SK-N-SH (cell line): ENCODE results near the gene FKBP5. TPM values are rescaled to one million over a fixed set of nuclear protein-coding genes. Genes with fewer than 3 reads are reported as not detected.

ENCODE experiments used
- CTCF ChIA-PET: fragments of 300-600, 350-600 bp; formaldehyde crosslinking; extraction: SDS; loops from one replicate; lab custom pipeline; 2021; lab: Yijun Ruan, JAX
- POLR2A ChIA-PET: fragments of 350-600 bp; sonication (Branson Sonifier 250); formaldehyde crosslinking; extraction: SDS; loops from one replicate; lab custom pipeline; 2020; ENCODE audit warnings: antibody characterized with exemption, inconsistent platforms; lab: Yijun Ruan, JAX
- DNase-seq: peaks from one replicate; pipeline ENCODE4 v3.0.0; 2012
- H2AFZ ChIP-seq: fragments of 200-600 bp; sonication (generic); 2 replicates; pipeline ENCODE4 v1.8.1; 2016; ENCODE audit warnings: antibody characterized with exemption, mild to moderate bottlenecking, low read depth
- H3F3A ChIP-seq: fragments of 200-600 bp; sonication (generic); replicated peaks from 2 replicates; pipeline ENCODE3; 2016; ENCODE audit warnings: antibody characterized with exemption, mild to moderate bottlenecking; ENCODE audit not compliant: insufficient read depth
- H3K27ac ChIP-seq, 2 experiments: fragments of 200-500 bp in 1 of 2; fragments of 200-600 bp in 1 of 2; sonication (Bioruptor generic) in 1 of 2; sonication (generic), shearing (Covaris generic) in 1 of 2; 2 replicates each; pipeline versions ENCODE4 v1.5.1 to v1.6.1; 2014 to 2016; ENCODE audit warnings: low read depth in 2 of 2, inconsistent platforms in 1 of 2, low read length in 1 of 2, mild to moderate bottlenecking in 1 of 2, mixed read lengths in 1 of 2
- H3K27me3 ChIP-seq: fragments of 200-600 bp; sonication (generic), shearing (Covaris generic); 2 replicates; pipeline ENCODE4 v1.6.1; 2016; ENCODE audit warnings: mixed run types; ENCODE audit not compliant: insufficient read depth
- H3K36me3 ChIP-seq, 2 experiments: fragments of 200-500 bp in 1 of 2; fragments of 200-600 bp in 1 of 2; sonication (Bioruptor generic) in 1 of 2; sonication (generic) in 1 of 2; replicated peaks in 1 of 2; 2 replicates each; pipeline versions ENCODE3 to v1.5.1; 2014 to 2016; ENCODE audit warnings: low read length in 1 of 2, mild to moderate bottlenecking in 1 of 2; ENCODE audit not compliant: insufficient read depth in 2 of 2, control insufficient read depth in 1 of 2
- H3K4me1 ChIP-seq, 2 experiments: fragments of 200-500 bp in 1 of 2; fragments of 200-600 bp in 1 of 2; sonication (Bioruptor generic) in 1 of 2; sonication (generic), shearing (Covaris generic) in 1 of 2; 2 replicates each; pipeline versions ENCODE4 v1.5.1 to v1.6.1; 2014 to 2016; ENCODE audit warnings: low read depth in 1 of 2, low read length in 1 of 2, mixed run types in 1 of 2; ENCODE audit not compliant: insufficient read depth in 2 of 2, control insufficient read depth in 1 of 2
- H3K4me2 ChIP-seq: fragments of 200-600 bp; sonication (generic), shearing (Covaris generic); 2 replicates; pipeline ENCODE4 v1.6.1; 2017; ENCODE audit warnings: mixed run types
- H3K4me3 ChIP-seq, 2 experiments: fragments of 200-500 bp in 1 of 2; fragments of 200-600 bp in 1 of 2; sonication (Bioruptor generic) in 1 of 2; sonication (generic), shearing (Covaris generic) in 1 of 2; 2 replicates each; pipeline versions ENCODE4 v1.5.1 to v1.8.1; 2014 to 2016; ENCODE audit warnings: low read depth in 2 of 2, inconsistent platforms in 1 of 2, low read length in 1 of 2, mild to moderate bottlenecking in 1 of 2, mixed read lengths in 1 of 2, moderate library complexity in 1 of 2
- H3K79me2 ChIP-seq: fragments of 200-600 bp; sonication (generic); 2 replicates; pipeline ENCODE4 v1.8.1; 2017; ENCODE audit warnings: mild to moderate bottlenecking; ENCODE audit not compliant: insufficient read depth
- H3K9ac ChIP-seq: fragments of 200-600 bp; sonication (generic); 2 replicates; pipeline ENCODE4 v1.6.1; 2017; ENCODE audit warnings: mixed run types
- H3K9me2 ChIP-seq: fragments of 200-600 bp; sonication (generic); 2 replicates; pipeline ENCODE4 v1.6.1; 2017; ENCODE audit warnings: mixed run types
- H3K9me3 ChIP-seq: fragments of 200-600 bp; sonication (generic); 2 replicates; pipeline ENCODE4 v1.6.1; 2017; ENCODE audit warnings: mixed run types, mild to moderate bottlenecking, moderate library complexity
- H4K20me1 ChIP-seq: fragments of 200-600 bp; sonication (generic); 2 replicates; pipeline ENCODE4 v1.6.1; 2017; ENCODE audit warnings: mild to moderate bottlenecking, mixed run types; ENCODE audit not compliant: insufficient read depth
- CHD2 ChIP-seq: fragments of 150-350 bp; IDR thresholded peaks from 2 replicates; pipeline ENCODE4 v1.6.1; 2018; ENCODE audit warnings: low read length; ENCODE audit not compliant: partially characterized antibody
- ELF1 ChIP-seq: IDR thresholded peaks from 2 replicates; pipeline ENCODE4 v1.4.0; 2012
- FOSL2 ChIP-seq: IDR thresholded peaks from 2 replicates; pipeline ENCODE4 v1.4.0; 2012; ENCODE audit warnings: low read depth, mild to moderate bottlenecking, moderate library complexity, borderline replicate concordance
- FOXM1 ChIP-seq: IDR thresholded peaks from 2 replicates; pipeline ENCODE4 v1.4.0; 2012; ENCODE audit warnings: low read depth, mild to moderate bottlenecking
- GABPA ChIP-seq: IDR thresholded peaks from 2 replicates; pipeline ENCODE4 v1.4.0; 2012; ENCODE audit warnings: low read depth, mild to moderate bottlenecking
- GATA2 ChIP-seq: sonication (generic); formaldehyde crosslinking; IDR thresholded peaks from 2 replicates; pipeline ENCODE4 v1.5.0; 2020; ENCODE audit warnings: mild to moderate bottlenecking, missing genetic modification reagents
- JUND ChIP-seq: IDR thresholded peaks from 2 replicates; pipeline ENCODE4 v1.4.0; 2012
- MEF2A ChIP-seq: IDR thresholded peaks from 2 replicates; pipeline ENCODE4 v1.4.0; 2012; ENCODE audit warnings: low read depth, borderline replicate concordance
- MXI1 ChIP-seq: IDR thresholded peaks from 2 replicates; pipeline ENCODE4 v1.6.1; 2012; ENCODE audit warnings: mild to moderate bottlenecking, low read depth, low read length, improper control_type of control experiment
- RAD21 ChIP-seq: IDR thresholded peaks from 2 replicates; pipeline ENCODE4 v1.6.1; 2012; ENCODE audit warnings: mild to moderate bottlenecking, low read length
- RXRA ChIP-seq: IDR thresholded peaks from 2 replicates; pipeline ENCODE4 v1.4.0; 2012; ENCODE audit warnings: low read depth, mild to moderate bottlenecking, borderline replicate concordance
- SIN3A ChIP-seq: IDR thresholded peaks from 2 replicates; pipeline ENCODE4 v1.6.1; 2012; ENCODE audit warnings: low read depth, mild to moderate bottlenecking, low read length, moderate library complexity, borderline replicate concordance
- TCF12 ChIP-seq: IDR thresholded peaks from 2 replicates; pipeline ENCODE4 v1.4.0; 2012
- TEAD4 ChIP-seq: IDR thresholded peaks from 2 replicates; pipeline ENCODE4 v1.4.0; 2012; ENCODE audit warnings: mild to moderate bottlenecking, borderline replicate concordance; ENCODE audit not compliant: insufficient read depth
- YY1 ChIP-seq: IDR thresholded peaks from 2 replicates; pipeline ENCODE4 v1.4.0; 2012; ENCODE audit warnings: low read depth, mild to moderate bottlenecking
- WGBS: methylation state at CpG from one replicate; pipeline ENCODE4 v1.1.6; 2017; ENCODE audit warnings: low lambda C conversion rate; 5-methylcytosine and 5-hydroxymethylcytosine counted together
- polyA plus RNA-seq, 3 experiments: library from polyadenylated mRNA; depleted of rRNA; stranded (reverse); fragments of >200 nt; gene quantifications; 2 replicates each; pipeline ENCODE4 v1.2.3, GENCODE V29; 2012
- TF ChIP-seq, protein P1 (sequence below): fragments of 150-350 bp; IDR thresholded peaks from 2 replicates; pipeline ENCODE4 v1.6.1; 2016; ENCODE audit warnings: mild to moderate bottlenecking, low read depth, low read length
- TF ChIP-seq, protein P2 (sequence below): IDR thresholded peaks from 2 replicates; pipeline ENCODE4 v1.6.1; 2012; ENCODE audit warnings: mild to moderate bottlenecking, low read depth, low read length, moderate library complexity
- TF ChIP-seq, protein P3 (sequence below): IDR thresholded peaks from 2 replicates; pipeline ENCODE4 v1.4.0; 2012; ENCODE audit warnings: low read depth, borderline replicate concordance
- TF ChIP-seq, protein P4 (sequence below): fragments of 200-600 bp; sonication (generic); IDR thresholded peaks from 2 replicates; pipeline ENCODE4 v1.6.1; 2017; ENCODE audit warnings: antibody characterized with exemption, mild to moderate bottlenecking, moderate library complexity

FKBP5 gene
- polyA plus RNA-seq, 1 of the 3 experiments (the other 2 are of a cell fraction) = 5.1 TPM

DNA sequence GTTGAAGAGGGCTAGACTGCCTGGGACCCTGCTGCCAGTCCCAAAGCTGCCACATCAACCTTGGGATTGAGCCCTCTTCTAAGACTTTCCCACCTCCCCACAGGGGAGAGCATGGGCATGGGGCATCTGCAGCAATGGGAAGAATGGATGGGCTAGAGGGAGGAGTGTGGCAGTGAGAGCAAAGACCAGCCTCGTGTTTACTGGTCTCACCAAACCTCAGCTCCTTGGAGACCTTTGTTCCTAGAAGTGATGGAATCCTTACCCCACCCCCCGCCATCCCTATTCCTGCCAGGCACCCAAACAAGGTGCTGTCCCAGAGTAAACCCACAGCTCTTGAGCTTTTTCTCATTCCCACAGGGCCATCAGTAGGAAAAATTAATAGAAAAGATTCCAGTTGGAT lies 28.1 kb upstream of the FKBP5 start:
- H3K9ac ChIP-seq = no peak overlapping the region
- H3K27ac ChIP-seq = no peak overlapping the region
- TF ChIP-seq, protein P1, sequence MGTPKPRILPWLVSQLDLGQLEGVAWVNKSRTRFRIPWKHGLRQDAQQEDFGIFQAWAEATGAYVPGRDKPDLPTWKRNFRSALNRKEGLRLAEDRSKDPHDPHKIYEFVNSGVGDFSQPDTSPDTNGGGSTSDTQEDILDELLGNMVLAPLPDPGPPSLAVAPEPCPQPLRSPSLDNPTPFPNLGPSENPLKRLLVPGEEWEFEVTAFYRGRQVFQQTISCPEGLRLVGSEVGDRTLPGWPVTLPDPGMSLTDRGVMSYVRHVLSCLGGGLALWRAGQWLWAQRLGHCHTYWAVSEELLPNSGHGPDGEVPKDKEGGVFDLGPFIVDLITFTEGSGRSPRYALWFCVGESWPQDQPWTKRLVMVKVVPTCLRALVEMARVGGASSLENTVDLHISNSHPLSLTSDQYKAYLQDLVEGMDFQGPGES = no peak
- no peak for TF ChIP-seq GATA2 (CRISPR knock-in tag)
- TF ChIP-seq YY1 = no peak
- TF ChIP-seq TCF12 = no peak
- no peak for TF ChIP-seq GABPA
- no peak for TF ChIP-seq TEAD4
- no peak for TF ChIP-seq MXI1
- TF ChIP-seq MEF2A = no peak
- no peak for TF ChIP-seq RXRA
- no peak for TF ChIP-seq CHD2
- TF ChIP-seq, protein P2, sequence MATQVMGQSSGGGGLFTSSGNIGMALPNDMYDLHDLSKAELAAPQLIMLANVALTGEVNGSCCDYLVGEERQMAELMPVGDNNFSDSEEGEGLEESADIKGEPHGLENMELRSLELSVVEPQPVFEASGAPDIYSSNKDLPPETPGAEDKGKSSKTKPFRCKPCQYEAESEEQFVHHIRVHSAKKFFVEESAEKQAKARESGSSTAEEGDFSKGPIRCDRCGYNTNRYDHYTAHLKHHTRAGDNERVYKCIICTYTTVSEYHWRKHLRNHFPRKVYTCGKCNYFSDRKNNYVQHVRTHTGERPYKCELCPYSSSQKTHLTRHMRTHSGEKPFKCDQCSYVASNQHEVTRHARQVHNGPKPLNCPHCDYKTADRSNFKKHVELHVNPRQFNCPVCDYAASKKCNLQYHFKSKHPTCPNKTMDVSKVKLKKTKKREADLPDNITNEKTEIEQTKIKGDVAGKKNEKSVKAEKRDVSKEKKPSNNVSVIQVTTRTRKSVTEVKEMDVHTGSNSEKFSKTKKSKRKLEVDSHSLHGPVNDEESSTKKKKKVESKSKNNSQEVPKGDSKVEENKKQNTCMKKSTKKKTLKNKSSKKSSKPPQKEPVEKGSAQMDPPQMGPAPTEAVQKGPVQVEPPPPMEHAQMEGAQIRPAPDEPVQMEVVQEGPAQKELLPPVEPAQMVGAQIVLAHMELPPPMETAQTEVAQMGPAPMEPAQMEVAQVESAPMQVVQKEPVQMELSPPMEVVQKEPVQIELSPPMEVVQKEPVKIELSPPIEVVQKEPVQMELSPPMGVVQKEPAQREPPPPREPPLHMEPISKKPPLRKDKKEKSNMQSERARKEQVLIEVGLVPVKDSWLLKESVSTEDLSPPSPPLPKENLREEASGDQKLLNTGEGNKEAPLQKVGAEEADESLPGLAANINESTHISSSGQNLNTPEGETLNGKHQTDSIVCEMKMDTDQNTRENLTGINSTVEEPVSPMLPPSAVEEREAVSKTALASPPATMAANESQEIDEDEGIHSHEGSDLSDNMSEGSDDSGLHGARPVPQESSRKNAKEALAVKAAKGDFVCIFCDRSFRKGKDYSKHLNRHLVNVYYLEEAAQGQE = no peak
- TF ChIP-seq RAD21 = no peak
- TF ChIP-seq SIN3A = no peak
- TF ChIP-seq FOXM1 = no peak
- TF ChIP-seq JUND = no peak
- no peak for TF ChIP-seq ELF1
- TF ChIP-seq, protein P3, sequence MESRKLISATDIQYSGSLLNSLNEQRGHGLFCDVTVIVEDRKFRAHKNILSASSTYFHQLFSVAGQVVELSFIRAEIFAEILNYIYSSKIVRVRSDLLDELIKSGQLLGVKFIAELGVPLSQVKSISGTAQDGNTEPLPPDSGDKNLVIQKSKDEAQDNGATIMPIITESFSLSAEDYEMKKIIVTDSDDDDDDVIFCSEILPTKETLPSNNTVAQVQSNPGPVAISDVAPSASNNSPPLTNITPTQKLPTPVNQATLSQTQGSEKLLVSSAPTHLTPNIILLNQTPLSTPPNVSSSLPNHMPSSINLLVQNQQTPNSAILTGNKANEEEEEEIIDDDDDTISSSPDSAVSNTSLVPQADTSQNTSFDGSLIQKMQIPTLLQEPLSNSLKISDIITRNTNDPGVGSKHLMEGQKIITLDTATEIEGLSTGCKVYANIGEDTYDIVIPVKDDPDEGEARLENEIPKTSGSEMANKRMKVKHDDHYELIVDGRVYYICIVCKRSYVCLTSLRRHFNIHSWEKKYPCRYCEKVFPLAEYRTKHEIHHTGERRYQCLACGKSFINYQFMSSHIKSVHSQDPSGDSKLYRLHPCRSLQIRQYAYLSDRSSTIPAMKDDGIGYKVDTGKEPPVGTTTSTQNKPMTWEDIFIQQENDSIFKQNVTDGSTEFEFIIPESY = no peak
- TF ChIP-seq FOSL2 = no peak
- TF ChIP-seq, protein P4, sequence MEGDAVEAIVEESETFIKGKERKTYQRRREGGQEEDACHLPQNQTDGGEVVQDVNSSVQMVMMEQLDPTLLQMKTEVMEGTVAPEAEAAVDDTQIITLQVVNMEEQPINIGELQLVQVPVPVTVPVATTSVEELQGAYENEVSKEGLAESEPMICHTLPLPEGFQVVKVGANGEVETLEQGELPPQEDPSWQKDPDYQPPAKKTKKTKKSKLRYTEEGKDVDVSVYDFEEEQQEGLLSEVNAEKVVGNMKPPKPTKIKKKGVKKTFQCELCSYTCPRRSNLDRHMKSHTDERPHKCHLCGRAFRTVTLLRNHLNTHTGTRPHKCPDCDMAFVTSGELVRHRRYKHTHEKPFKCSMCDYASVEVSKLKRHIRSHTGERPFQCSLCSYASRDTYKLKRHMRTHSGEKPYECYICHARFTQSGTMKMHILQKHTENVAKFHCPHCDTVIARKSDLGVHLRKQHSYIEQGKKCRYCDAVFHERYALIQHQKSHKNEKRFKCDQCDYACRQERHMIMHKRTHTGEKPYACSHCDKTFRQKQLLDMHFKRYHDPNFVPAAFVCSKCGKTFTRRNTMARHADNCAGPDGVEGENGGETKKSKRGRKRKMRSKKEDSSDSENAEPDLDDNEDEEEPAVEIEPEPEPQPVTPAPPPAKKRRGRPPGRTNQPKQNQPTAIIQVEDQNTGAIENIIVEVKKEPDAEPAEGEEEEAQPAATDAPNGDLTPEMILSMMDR = no peak
- no peaks in the 10 kb centered on the region for H3K36me3 ChIP-seq
- H3K79me2 ChIP-seq = no peaks in the 10 kb centered on the region
- no peak for DNase-seq
- no peak overlapping the region for H2AFZ ChIP-seq
- no peak overlapping the region for H3K4me3 ChIP-seq
- no peaks in the 10 kb centered on the region for H4K20me1 ChIP-seq
- H3K9me2 ChIP-seq = no peaks in the 10 kb centered on the region
- 51% methylated on average over 2 of the region's 2 CpGs for WGBS
- H3K27me3 ChIP-seq = no peaks in the 10 kb centered on the region; the same call in 1 of the 2 replicates
- H3K9me3 ChIP-seq = no peaks in the 10 kb centered on the region
- CTCF ChIA-PET = no interaction called here
- H3F3A ChIP-seq = no peaks in the 10 kb centered on the region
- H3K4me1 ChIP-seq = peaks cover 7 to 16% of the 10 kb centered on the region in 2 experiments; a peak in 1 of 4 replicates
- POLR2A ChIA-PET = no interaction called here
- no peak overlapping the region for H3K4me2 ChIP-seq
